HG03097 (cell line): Measurements from ENCODE around the gene LZTR1.

Experiments used
- ATAC-seq: cut with Tn5 transposase; IDR thresholded peaks from one replicate; pipeline ENCODE4 v1.9.1; 2021; ENCODE audit not compliant: unreplicated experiment, low FRiP score

The LZTR1 gene

DNA sequence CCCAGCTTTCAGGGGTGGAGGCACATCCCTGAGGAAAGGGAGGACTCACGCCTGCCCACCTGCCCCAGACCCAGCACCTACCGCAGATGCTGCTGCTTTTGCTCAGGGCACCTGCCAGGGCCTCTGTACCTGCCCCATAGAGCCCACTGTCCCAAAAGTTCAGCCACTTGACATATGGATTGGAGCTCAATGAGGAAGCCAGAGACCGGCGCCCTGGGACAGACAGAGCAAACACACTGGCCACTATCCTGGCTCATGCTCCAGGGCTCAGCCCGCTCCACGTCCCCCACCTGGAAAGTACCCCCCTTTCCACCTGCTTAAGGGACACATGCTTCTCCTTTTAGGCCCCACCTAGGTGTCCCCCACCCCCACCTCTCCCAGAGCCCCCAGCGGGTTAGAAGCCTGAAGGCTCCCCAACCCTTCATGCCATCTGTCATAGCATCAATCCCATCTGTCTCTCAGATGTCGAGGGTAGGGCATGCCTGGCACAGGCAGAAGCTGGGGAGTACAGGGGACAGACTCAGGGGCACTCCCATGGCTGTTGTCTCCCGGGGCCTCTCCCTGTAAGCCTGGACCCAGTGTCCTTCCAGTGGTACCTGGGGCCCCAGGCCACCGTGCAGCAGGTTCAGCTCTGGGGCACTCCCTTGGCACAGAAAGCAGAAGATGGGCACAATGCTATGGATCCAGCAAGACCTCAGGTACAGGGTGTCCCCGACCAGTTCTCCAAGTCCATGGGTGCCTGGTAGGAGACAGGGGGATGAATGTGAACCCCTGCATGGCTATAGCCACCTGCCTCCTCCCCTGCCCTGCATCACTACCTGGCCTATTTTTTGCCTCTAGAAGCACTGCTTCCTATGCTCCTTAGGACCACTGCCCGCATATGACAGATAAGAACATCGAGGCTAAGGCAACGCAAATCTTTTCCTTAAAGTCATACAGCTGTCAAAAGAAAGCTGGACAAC, 30.6 kb downstream of the LZTR1 start:
- no peak for ATAC-seq

DNA sequence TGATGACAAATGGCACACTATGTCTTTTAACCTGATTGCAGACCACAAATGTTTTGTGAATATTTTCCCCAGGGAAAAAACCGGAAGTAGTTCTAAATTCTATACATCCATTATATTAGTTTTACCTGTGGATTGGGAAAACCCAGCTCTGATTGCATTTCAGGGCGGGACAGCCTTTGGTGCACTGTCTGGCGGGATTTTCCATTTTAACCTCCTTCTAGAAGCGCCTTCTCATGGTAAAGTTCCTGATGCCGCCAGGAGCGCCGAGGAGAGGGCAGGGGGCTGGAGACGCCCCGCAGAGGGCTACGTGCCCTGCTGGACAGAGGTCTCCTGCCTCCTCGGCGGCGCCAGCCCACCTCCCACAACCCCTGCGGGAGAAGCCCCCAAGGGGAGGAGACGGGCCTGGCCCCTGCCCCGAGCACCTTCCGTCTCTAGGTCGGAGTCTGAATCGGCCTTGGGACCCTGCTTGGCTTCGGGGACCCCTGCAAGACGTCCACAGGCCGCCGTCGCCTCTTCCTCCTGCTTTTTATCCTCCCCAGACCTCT, 31.6 kb downstream of the LZTR1 start:
- peak; percentile 12 for ATAC-seq

DNA sequence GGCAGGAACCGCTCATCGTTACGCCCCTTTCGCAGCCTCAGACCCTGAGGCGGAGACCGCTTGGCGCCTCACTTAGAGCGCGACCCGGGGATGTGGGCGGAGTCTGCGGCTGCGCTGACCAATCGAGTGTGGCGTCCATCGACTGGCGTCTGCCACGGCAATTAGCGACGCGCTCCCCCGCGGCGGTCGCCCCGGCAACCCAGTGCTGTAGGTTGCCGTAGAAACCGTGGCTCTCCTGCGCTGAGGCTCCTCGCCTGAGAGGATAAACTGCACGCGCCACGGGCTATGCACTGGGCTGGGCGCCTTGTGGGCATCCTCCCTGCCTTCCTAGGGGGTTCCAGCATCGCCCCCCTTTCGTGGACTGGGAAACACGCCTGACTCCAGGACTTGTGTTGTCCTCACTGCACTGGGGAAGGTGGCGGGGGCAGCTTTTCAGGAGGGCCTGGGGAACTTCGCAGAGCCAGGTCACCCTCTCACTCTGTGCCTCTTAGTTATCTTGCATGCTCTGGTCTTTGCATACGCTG, 32.2 kb downstream of the LZTR1 start:
- ATAC-seq: peak; percentile 47

DNA sequence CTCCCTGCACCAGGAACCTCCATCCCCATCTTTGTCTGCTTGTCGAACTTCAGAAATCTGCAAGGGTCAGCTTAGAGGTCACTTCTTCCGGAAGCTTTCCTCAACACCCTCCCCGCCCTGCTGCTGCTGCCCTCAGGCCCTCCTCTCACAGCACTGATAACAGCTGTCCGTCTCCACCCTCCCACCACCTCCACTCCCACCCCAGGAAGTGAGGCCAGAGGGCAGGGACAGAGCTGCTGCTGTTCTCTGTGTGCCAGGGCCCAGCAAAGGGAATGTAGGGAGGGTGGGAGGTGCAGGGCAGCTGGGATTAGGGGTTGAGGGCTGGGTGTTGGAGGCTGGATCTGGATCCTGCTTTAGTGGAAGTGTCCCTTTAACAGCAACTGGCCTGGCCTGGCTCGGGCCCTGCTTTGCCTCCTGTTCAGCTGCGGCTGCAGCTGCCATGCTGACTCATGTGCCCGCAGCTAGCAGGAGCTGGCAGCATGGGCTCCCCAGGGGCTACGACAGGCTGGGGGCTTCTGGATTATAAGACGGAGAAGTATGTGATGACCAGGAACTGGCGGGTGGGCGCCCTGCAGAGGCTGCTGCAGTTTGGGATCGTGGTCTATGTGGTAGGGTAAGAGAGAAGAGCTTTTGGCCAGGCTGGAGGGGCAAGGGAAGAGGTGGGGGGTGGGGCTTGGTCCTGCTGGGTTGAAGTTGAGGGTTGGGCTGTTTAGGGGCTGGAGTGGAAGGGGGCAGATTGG, 32.8 kb downstream of the LZTR1 start, which contains the start of gene P2RX6:
P2RX6 (plus strand) TSS at position 440 of the 740 bp plus-strand sequence; CDS start at position 450, 10 bp downstream.
- ATAC-seq: no peak

DNA sequence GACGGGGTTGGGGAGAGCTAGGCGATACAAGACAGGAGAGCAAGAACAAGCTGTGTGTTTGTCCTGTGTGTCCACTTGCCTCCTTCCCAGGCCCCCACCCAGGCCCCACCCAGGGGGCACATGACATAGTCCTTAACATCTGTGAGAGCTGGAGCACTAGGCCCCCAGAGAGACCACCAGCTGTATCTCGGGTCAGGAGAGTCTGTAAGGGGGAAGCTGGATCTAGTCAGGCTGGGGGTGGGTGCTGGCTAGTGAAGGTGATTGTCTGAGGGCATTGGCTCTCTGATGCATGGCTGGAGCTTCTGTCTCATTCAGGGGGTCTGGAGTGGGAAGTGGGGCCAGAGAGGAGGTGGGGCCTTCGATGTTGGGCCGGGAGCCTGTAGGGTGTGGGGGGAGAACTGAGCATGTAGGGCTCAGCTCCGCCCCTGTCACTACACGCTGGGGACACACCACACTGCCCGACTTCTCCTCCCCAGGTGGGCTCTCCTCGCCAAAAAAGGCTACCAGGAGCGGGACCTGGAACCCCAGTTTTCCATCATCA, 33.4 kb downstream of the LZTR1 start:
- ATAC-seq: no peak

DNA sequence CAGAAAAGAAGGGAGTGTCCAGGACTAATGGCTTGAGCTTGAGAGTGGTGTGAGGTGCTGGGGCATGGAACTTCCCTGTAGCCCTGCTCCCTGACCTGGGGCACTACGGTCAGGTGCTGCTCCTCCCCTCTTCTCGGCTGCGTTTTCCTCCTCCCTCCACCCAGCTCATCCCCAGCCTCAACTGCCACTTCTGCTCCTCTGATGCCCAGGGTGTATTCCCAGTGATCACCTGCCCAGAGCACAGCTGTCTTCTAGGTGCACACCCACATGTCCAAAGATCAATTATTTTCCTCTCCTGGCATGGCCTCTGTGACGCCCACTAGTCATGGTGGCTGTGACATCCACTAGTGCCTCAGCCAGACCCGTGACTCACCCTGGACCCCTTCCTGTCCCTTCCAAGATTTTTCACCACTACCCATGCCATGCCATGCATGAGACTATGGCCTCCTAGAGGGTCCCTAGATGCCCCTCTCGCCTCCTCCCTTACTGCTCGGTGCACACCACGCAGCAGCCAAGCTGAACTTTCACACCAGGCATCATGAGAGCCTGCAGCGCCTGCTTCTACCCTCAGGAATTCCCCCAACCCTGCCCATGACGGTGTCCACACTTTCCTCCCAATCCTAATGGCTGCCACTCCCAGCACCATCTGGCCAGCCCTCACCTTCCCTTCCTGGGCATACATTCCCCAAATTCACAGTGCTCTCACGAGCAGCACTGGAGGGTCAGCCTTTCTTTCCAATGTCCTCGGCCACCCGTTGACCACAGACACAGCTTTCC, 34.7 kb downstream of the LZTR1 start:
- no peak for ATAC-seq

DNA sequence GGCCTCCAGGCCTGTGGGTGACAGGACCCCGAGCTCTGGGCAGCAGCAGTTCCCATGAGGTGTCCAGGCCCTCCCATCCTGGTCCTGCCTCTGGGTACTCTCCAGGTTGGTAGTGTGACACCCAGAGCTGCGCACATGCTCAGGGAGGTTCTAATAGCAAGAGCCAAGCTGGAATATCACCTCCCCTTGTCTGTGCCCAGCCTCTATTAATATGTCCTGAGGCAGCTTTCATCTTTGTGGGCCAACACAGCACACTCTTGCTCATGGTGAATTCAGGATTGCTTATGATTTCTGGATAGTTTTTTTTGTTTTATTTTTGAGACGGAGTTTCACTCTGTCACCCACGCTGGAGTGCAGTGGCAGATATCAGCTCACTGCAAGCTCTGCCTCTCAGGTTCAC, 36.2 kb downstream of the LZTR1 start:
- ATAC-seq: no peak

DNA sequence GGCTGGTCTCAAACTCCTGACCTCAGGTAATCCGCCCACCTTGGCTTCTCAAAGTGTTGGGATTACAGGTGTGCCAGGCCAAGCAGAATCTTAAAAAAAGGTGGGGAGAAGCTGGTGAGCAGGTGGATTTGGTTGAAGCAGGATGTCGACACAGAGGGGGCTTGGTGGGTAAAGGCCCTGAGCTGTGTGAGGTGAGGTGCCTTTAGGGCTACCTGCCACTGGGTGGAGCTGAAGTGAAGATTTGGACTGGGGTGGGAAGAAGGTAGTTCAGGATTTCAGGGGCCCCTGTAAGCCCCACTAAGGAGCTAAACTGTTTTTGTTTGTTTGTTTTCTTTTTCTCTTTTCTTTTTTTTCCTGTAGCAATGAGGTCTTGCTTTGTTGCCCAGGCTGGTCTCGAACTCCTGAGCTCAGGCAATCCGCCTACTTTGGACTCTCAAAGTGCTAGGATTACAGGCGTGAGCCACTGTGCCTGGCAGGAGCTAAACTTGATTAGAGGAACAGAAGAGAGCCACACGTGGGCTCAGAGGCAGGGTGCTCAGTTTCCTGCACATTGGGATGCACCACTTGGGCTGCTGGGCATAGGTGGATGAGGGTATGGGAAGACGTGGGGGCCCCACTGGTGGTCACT, 38.8 kb downstream of the LZTR1 start:
- no peak for ATAC-seq

DNA sequence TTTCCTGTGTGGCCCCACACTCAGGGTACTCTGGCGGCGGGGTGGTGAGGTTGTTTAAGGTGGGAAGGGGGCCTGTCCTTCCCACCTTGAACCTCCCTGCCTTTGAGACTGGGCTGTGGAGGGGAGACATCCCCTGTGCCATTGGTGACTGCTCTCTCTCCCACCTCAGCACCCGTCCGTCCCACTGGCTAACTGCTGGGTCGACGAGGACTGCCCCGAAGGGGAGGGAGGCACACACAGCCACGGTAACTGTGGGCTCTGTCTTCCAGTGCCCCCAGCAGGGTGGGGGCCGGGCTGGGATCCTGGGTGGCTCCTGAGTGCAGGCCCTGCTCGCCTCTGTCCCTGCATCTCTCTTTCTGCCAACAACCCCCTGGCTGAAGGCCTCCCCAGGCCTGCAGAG, 40.4 kb downstream of the LZTR1 start:
- no peak for ATAC-seq

DNA sequence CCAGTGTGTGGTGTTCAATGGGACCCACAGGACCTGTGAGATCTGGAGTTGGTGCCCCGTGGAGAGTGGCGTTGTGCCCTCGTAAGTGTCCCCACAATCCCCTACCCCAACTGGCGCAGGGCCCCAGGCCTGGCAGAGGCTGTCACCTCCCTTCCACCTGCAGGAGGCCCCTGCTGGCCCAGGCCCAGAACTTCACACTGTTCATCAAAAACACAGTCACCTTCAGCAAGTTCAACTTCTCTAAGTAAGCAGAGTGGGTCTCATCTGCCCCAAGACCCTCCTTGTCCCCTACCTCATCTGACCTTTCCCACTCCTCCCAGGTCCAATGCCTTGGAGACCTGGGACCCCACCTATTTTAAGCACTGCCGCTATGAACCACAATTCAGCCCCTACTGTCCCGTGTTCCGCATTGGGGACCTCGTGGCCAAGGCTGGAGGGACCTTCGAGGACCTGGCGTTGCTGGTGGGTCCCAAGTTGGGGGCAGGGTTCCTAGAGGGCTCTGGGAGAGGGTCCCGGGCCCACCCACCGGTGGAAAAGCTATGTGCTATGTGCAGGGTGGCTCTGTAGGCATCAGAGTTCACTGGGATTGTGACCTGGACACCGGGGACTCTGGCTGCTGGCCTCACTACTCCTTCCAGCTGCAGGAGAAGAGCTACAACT, 41.0 kb downstream of the LZTR1 start:
- ATAC-seq: no peak

DNA sequence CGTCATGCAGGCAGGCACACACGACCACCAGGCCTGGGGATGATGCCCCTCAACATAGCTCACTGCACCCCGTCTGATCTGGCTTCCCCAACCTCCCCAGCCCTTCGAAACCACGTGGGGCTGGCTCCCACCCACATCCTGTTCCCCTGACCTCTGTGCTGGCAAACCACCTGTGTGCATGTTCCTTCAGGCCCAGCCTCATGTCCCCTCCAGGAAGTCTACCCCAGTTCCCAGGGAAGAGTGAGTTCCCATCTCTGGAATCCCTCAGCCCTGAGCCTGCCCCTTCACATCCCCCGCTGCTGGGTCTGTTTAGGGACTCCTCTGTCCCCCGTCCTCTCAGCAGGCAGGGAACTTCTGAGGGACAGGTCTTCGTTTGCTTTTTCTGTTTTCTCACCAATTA, 43.2 kb downstream of the LZTR1 start:
- ATAC-seq: no peak

DNA sequence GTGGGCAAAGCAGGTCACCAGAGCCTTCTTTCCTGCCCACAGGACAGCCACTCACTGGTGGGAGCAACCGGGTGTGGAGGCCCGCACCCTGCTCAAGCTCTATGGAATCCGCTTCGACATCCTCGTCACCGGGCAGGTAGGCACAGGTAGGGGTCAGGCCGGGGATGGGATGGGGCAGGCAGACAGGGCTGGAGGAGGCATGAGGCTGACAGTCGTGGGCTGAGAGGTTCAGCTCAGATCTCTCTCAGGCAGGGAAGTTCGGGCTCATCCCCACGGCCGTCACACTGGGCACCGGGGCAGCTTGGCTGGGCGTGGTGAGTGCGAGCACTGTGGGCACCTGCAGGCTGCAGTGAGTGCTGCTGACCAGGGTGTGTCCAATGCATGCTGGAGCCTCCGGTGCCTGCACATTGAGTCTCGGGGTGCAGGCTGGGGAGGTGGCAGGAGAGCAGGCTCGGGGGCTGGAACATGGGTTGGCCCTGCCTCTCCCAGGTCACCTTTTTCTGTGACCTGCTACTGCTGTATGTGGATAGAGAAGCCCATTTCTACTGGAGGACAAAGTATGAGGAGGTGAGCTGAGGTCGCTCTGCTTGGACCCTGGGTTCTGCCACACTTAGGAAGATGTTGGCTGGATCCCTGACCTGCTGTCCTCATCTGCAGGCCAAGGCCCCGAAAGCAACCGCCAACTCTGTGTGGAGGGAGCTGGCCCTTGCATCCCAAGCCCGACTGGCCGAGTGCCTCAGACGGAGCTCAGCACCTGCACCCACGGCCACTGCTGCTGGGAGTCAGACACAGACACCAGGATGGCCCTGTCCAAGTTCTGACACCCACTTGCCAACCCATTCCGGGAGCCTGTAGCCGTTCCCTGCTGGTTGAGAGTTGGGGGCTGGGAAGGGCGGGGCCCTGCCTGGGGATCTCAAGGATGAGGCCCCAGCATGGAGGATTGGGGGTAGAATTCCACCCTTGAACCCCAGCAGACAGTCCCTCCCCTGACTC, 44.0 kb downstream of the LZTR1 start:
- ATAC-seq: no peak

DNA sequence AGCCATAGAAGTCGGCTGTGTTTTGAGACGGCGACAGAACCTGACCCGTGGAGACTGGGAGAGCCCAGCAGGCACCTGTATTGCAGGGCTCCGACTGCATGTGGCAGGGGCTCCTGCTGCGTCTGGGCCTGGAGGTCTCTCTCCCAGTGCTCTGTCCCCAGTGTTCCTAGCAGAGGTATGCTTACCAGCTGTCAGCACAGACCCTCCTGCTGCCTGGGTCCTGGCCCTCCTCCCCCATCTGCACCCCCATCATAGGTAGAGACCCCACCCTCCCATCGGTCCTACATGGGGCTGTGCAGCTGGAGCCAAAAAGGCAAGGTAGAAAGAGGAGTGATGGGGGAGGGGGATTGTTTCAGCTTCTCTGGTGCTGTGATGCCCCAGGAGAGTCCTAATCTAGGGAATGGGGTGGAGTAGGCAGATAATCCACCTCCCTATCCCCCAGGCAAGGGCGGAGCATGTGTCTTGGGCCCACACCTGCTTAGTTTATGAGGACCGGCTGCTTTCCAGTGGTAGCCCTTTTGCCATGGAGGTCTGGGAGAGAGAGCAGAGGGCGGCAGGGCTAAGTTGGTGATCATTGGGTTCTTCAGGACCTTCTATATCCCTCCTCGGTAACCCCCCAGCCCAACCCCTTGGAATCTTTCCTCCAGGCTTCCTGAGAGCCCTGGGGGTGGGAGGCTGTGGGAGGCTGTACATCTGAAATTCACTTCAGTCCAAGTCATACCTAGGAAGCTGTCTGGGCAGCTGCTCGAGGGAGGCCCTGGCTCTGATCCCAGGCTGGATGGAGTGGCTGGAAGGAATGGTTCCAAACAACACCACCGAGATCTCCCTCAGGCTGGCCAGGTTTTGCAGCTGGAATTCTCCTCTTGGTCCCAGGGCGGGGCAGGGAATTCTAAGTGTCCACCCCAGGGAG, 44.9 kb downstream of the LZTR1 start:
- no peak for ATAC-seq

DNA sequence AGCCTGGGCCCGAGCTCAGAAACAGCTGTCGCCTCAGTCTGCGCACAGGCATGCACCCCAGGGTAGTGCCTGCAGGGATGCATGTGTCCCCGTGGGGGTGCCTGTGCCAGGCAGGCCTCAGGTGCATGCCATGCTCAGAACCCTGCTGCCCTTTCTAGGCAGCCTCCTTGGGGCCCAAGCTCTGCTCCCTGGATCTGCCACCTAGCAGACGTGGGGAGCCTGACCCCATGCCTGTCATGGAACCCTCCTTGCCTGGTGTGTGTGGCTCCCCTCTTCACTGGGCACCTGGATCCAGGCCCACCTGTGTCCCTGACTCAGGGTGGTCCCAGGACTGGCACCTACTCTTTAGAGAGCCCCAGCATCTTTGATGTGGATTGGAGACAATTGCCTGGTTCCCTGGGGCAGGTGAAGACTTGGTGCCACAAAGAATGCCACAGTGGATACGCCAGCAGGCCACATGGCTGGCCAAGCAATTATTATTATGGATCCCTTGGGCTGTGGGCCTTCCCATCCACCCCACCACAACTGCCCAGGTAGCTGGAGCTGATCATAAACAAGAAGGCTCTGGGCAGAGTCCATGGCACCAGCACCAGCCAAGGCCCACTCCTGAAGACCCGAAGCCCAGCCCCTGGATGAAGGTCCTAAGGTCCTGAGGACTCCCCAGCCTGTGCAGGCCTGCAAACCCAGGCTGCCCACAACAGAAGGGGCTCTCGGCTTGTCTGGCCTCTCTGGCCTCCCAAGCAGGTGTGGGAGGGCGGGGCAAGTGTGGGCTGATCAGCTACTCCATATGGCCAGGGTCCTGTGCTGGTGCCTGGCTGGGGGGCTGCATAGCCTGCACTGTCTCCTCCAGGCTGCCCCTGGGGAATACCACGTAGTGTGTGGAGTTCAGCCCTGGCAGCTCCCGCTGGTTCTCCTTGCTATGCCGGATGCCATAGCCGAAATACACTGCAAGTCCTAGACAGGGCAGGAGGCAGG, 46.5 kb downstream of the LZTR1 start:
- no peak for ATAC-seq

DNA sequence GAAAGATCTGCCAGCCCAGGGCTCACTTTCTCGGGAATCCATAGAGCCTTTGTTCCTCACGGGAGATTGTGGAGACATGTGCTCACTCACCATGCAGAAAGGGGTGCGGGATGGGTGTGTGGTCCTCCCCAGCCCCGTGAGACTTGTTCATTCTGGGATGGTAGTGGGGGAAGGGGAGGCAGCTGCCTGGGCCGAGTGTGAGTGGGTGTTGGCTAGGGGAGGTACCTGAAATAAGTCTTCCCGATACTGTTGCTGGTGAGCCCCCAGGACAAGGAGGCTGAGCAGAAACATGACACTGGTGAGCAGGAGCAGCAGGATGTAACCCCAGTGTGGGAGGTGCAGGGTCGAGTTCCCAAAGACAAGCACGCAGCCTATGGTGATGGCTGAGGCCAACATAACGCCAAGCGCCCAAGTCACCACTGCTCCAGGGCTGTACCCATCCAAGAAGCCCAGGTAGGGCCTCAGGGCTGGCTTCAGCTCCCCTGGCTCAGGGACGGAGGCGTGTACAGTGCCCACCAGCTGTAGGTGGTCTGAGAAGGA, 47.5 kb downstream of the LZTR1 start:
- no peak for ATAC-seq
